HG03280 (cell line): ENCODE results near the gene LIF.

ENCODE experiments used
- ATAC-seq: cut with Tn5 transposase; IDR thresholded peaks from one replicate; pipeline ENCODE4 v1.9.1; 2021; ENCODE audit warnings: mild to moderate bottlenecking, moderate library complexity; ENCODE audit not compliant: unreplicated experiment

LIF gene

GRCh38 chr22:30265131-30265720 lies 18.7 kb upstream of the LIF start:
- no peak for ATAC-seq

- no peak for ATAC-seq
These were observed 17.3 kb upstream of the LIF start for GRCh38 chr22:30263883-30264282.

GRCh38 chr22:30262917-30263741 lies 16.6 kb upstream of the LIF start:
- no peak for ATAC-seq

GRCh38 chr22:30262112-30262511 lies 15.6 kb upstream of the LIF start:
- ATAC-seq: no peak

- ATAC-seq: no peak
These were observed 14.6 kb upstream of the LIF start for GRCh38 chr22:30261134-30261533.

- no peak for ATAC-seq
These were observed 14.1 kb upstream of the LIF start for GRCh38 chr22:30260682-30261081.

GRCh38 chr22:30260276-30260675 lies 13.7 kb upstream of the LIF start:
- ATAC-seq: no peak

- no peak for ATAC-seq
These were observed 7.8 kb upstream of the LIF start for GRCh38 chr22:30254314-30254713.

GRCh38 chr22:30253205-30253852 lies 6.8 kb upstream of the LIF start:
- ATAC-seq: no peak

- ATAC-seq: no peak
These were observed 6.0 kb upstream of the LIF start for GRCh38 chr22:30252411-30253204.

GRCh38 chr22:30251711-30252110 lies 5.2 kb upstream of the LIF start:
- no peak for ATAC-seq

GRCh38 chr22:30250661-30251267 lies 4.2 kb upstream of the LIF start:
- no peak for ATAC-seq

GRCh38 chr22:30250039-30250565 lies 3.5 kb upstream of the LIF start:
- no peak for ATAC-seq

GRCh38 chr22:30249049-30250038 lies 2.8 kb upstream of the LIF start:
- ATAC-seq: no peak

- no peak for ATAC-seq
These were observed 1.9 kb upstream of the LIF start for GRCh38 chr22:30248484-30248883.

GRCh38 chr22:30247974-30248373 lies 1.4 kb upstream of the LIF start:
- no peak for ATAC-seq

- ATAC-seq: no peak
These were observed 1.0 kb upstream of the LIF start for GRCh38 chr22:30247561-30247960.

- ATAC-seq: no peak
These were observed 336 bp upstream of the LIF start for GRCh38 chr22:30246814-30247376.
